ENCODE data around the gene LPCAT1.

GRCh38 chr5:1509346-1510085 lies 14.2 kb downstream of the LPCAT1 start:
- TF ChIP-seq CTCF (IDR thresholded peaks at IDR 0.05; ENCODE audit: extremely low read depth in 1 of 2, insufficient read depth in 1 of 2, low read depth in 1 of 2, low read length in 2 of 2) = no peak
- TF ChIP-seq POLR2A (IDR thresholded peaks at IDR 0.05; ENCODE audit: low read depth, low read length) = no peak
- no peak for TF ChIP-seq FOS (IDR thresholded peaks at IDR 0.05; ENCODE audit: borderline replicate concordance, insufficient read depth, low read length)
- no peak for TF ChIP-seq POLR2AphosphoS5 (IDR thresholded peaks at IDR 0.05; ENCODE audit: insufficient read depth, low read depth, low read length)
- no peak for TF ChIP-seq MAX (IDR thresholded peaks at IDR 0.05; ENCODE audit: insufficient read depth, insufficient read length)
